Mesenchymal stem cell (in vitro differentiated cells and primary cell): ENCODE data around the gene DHRS7C. TPM values are rescaled to one million over a fixed set of nuclear protein-coding genes. Genes with fewer than 3 reads are reported as not detected.

Experiments used
- DNase-seq: peaks from one replicate; pipeline ENCODE4 v3.0.0-alpha.2; 2013
- H2AFZ ChIP-seq: one replicate; pipeline ENCODE4 v1.6.1; 2013; ENCODE audit warnings: low read depth, mild to moderate bottlenecking, control low read depth, inconsistent platforms, low read length, moderate library complexity
- H2AK5ac ChIP-seq: 2 replicates; pipeline ENCODE4 v1.6.1; 2013; ENCODE audit warnings: low read length, moderate library complexity, mild to moderate bottlenecking, inconsistent platforms; ENCODE audit not compliant: severe bottlenecking
- H2BK120ac ChIP-seq: one replicate; pipeline ENCODE4 v1.6.1; 2013; ENCODE audit warnings: low read depth, mild to moderate bottlenecking, inconsistent platforms, low read length, moderate library complexity
- H2BK12ac ChIP-seq, 2 experiments: one replicate each; pipeline ENCODE4 v1.6.1; 2013; ENCODE audit warnings: inconsistent platforms in 2 of 2, low read length in 2 of 2, mild to moderate bottlenecking in 2 of 2, moderate library complexity in 2 of 2, control low read depth in 1 of 2
- H2BK15ac ChIP-seq: one replicate; pipeline ENCODE4 v1.6.1; 2013; ENCODE audit warnings: mild to moderate bottlenecking, low read depth, inconsistent platforms; ENCODE audit not compliant: poor library complexity, severe bottlenecking
- H2BK5ac ChIP-seq: 2 replicates; pipeline ENCODE4 v1.6.1; 2013; ENCODE audit warnings: low read depth, mild to moderate bottlenecking, low read length, control low read depth, inconsistent platforms; ENCODE audit not compliant: poor library complexity, severe bottlenecking
- H3K14ac ChIP-seq, 2 experiments: one replicate each; pipeline ENCODE4 v1.6.1; 2013; ENCODE audit warnings: inconsistent platforms in 2 of 2, low read length in 2 of 2, control low read depth in 1 of 2, mild to moderate bottlenecking in 1 of 2, moderate library complexity in 1 of 2
- H3K18ac ChIP-seq, 2 experiments: one replicate each; pipeline ENCODE4 v1.6.1; 2013; ENCODE audit warnings: inconsistent platforms in 2 of 2, low read length in 2 of 2, control low read depth in 1 of 2, low read depth in 1 of 2, mild to moderate bottlenecking in 1 of 2
- H3K23ac ChIP-seq, 2 experiments: one replicate each; pipeline ENCODE4 v1.6.1; 2013; ENCODE audit warnings: inconsistent platforms in 2 of 2, low read length in 2 of 2, mild to moderate bottlenecking in 2 of 2, moderate library complexity in 2 of 2, control low read depth in 1 of 2
- H3K27ac ChIP-seq: 2 replicates; pipeline ENCODE4 v1.5.1; 2013; ENCODE audit warnings: mild to moderate bottlenecking, moderate library complexity, low read length, control low read depth, inconsistent platforms; ENCODE audit not compliant: poor library complexity, severe bottlenecking
- H3K27me3 ChIP-seq, 2 experiments: 2 replicates each; pipeline versions ENCODE4 v1.6.1 to v1.7.0; 2013; ENCODE audit warnings: low read length in 2 of 2, mild to moderate bottlenecking in 2 of 2, moderate library complexity in 2 of 2, control low read depth in 1 of 2, inconsistent platforms in 1 of 2; ENCODE audit not compliant: control insufficient read depth in 1 of 2, insufficient read depth in 1 of 2
- H3K36me3 ChIP-seq, 2 experiments: 2 replicates each; pipeline versions ENCODE4 v1.6.1 to v1.7.0; 2013; ENCODE audit warnings: low read length in 2 of 2, control low read depth in 1 of 2, inconsistent platforms in 1 of 2, low read depth in 1 of 2, mild to moderate bottlenecking in 1 of 2; ENCODE audit not compliant: insufficient read depth in 2 of 2, control insufficient read depth in 1 of 2
- H3K4ac ChIP-seq, 2 experiments: one replicate each; pipeline ENCODE4 v1.6.1; 2013; ENCODE audit warnings: inconsistent platforms in 2 of 2, low read length in 2 of 2, mild to moderate bottlenecking in 2 of 2, moderate library complexity in 2 of 2, control low read depth in 1 of 2, low read depth in 1 of 2
- H3K4me1 ChIP-seq: 2 replicates; pipeline ENCODE4 v1.6.1; 2013; ENCODE audit warnings: low read depth, low read length, control low read depth; ENCODE audit not compliant: control insufficient read depth, insufficient read depth
- H3K4me2 ChIP-seq: 2 replicates; pipeline ENCODE4 v1.6.1; 2013; ENCODE audit warnings: low read length, mild to moderate bottlenecking, inconsistent platforms; ENCODE audit not compliant: poor library complexity, severe bottlenecking
- H3K4me3 ChIP-seq, 2 experiments: 2 replicates each; pipeline versions ENCODE4 v1.5.1 to v1.7.0; 2013; ENCODE audit warnings: low read length in 2 of 2, mild to moderate bottlenecking in 2 of 2, control low read depth in 1 of 2, low read depth in 1 of 2; ENCODE audit not compliant: insufficient read depth in 1 of 2
- H3K79me1 ChIP-seq: replicated peaks from 2 replicates; pipeline ENCODE4 v1.6.1; 2013; ENCODE audit warnings: mild to moderate bottlenecking, control low read depth, low read length, inconsistent platforms; ENCODE audit not compliant: poor library complexity, severe bottlenecking
- H3K9ac ChIP-seq: 2 replicates; pipeline ENCODE4 v1.7.0; 2013; ENCODE audit warnings: mild to moderate bottlenecking, low read length, moderate library complexity
- H3K9me3 ChIP-seq: 2 replicates; pipeline ENCODE4 v1.7.0; 2013; ENCODE audit warnings: mild to moderate bottlenecking, low read length; ENCODE audit not compliant: control insufficient read depth
- H4K8ac ChIP-seq: one replicate; pipeline ENCODE4 v1.6.1; 2013; ENCODE audit warnings: inconsistent platforms, mild to moderate bottlenecking, low read length, moderate library complexity
- H4K91ac ChIP-seq: one replicate; pipeline ENCODE4 v1.6.1; 2013; ENCODE audit warnings: mild to moderate bottlenecking, low read length, inconsistent platforms
- WGBS: methylation state at CpG from one replicate; pipeline ENCODE4 v1.1.7; 2013; ENCODE audit warnings: mixed read lengths; 5-methylcytosine and 5-hydroxymethylcytosine counted together
- polyA plus RNA-seq, 2 experiments: library from polyadenylated mRNA; stranded (reverse); fragments of 200-250 nt; gene quantifications; one replicate each; pipeline ENCODE4 v1.2.3, GENCODE V29; 2013

Gene DHRS7C, protein sequence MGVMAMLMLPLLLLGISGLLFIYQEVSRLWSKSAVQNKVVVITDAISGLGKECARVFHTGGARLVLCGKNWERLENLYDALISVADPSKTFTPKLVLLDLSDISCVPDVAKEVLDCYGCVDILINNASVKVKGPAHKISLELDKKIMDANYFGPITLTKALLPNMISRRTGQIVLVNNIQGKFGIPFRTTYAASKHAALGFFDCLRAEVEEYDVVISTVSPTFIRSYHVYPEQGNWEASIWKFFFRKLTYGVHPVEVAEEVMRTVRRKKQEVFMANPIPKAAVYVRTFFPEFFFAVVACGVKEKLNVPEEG
- not detected for polyA plus RNA-seq (2013, experiment 1 of 2)
- polyA plus RNA-seq (2013, experiment 2 of 2): not detected

DNA sequence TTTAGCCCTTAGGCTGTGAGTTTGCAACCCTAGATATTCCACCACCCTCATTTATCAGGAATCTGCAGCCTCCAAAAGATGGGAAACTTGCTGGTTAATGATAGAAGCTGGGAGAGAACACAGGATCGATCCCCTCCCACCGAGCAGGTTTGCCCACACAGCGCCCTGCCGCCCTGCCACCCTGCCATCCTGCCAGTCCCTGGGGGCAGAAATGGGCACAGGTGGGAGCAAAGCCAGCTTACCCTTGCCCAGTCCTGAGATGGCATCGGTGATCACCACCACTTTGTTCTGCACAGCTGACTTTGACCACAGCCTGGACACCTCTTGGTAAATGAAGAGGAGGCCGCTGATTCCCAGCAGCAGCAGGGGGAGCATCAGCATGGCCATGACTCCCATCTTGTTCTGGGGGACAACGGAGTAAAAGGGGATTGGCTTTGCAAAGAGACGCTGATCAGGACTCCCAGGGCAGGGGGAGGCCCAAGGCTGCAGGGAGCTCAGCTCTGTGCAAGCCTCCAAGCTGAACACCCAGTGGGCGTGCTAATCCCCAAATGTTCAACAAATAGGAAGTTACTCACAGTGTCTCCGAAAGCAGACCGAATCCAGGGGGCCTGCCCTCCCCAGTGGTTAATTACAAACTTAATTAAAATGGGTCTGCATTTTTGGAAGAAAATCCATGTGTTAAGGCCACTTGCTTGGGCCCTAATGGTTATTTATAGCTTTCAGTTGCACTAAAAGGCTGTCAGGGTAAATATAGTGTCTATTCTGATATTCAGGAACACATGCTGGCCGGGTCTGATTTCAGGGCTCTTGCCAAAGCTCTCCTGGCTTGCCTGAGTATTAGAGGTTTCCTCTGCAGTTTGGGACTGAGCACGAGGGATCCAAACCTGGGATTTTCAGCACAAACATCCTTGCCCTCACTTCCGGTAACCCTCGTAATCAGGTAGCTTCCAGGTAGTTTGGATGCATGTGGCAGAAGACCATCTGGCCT lies at the start of gene DHRS7C:
Gene DHRS7C (minus strand): TSS at position 704 of the 988 bp plus-strand sequence. CDS start 308 bp downstream, at position 396.
- H4K91ac ChIP-seq: no peak within 1 kb of the TSS
- H2BK120ac ChIP-seq: no peak within 1 kb of the TSS
- no peak within 1 kb of the TSS for H3K9ac ChIP-seq
- H3K27me3 ChIP-seq: peaks cover 11 to 12% of the 10 kb centered on the region in 2 experiments
- no peak within 1 kb of the TSS for H3K4ac ChIP-seq
- no peak within 1 kb of the TSS for H3K4me2 ChIP-seq
- no peak within 1 kb of the TSS for H2BK12ac ChIP-seq
- no peak within 1 kb of the TSS for H3K18ac ChIP-seq
- H3K36me3 ChIP-seq: no peaks in the 10 kb centered on the region
- WGBS: 78% methylated on average over 14 of the region's 15 CpGs
- no peak within 1 kb of the TSS for H3K4me3 ChIP-seq
- H3K4me1 ChIP-seq: peaks cover 2% of the 10 kb centered on the region
- no peak within 1 kb of the TSS for H3K14ac ChIP-seq
- no peak within 1 kb of the TSS for H2AFZ ChIP-seq
- H3K23ac ChIP-seq: no peak within 1 kb of the TSS
- H4K8ac ChIP-seq: no peak within 1 kb of the TSS
- H2BK5ac ChIP-seq: no peak within 1 kb of the TSS
- H2AK5ac ChIP-seq: no peak within 1 kb of the TSS
- no peak within 1 kb of the TSS for H3K27ac ChIP-seq
- no peaks in the 10 kb centered on the region for H3K9me3 ChIP-seq
- DNase-seq: no peak
- no peaks in the 10 kb centered on the region for H3K79me1 ChIP-seq
- H2BK15ac ChIP-seq: no peak within 1 kb of the TSS

DNA sequence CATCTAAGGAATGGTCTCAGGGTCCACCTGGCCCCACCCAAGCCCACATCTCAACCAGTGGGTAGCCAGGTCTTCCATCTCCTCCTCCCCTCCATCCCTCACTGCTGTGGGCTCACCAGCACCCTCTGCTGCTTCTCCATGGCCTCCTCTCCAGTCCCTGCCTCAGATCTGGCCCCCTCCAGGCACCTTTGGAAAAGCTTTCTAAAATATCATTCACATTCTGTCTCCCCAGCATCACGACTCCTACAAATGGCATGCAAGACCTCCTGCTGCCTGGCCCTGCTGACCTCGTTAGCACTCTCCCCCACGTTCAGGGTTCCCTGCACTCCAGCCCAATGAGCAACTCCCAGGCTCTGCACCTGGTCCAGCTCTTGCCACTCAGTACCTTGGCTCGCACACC lies 48.0 kb upstream of the DHRS7C start:
- no peak overlapping the region for H3K4me3 ChIP-seq
- no peak overlapping the region for H2BK5ac ChIP-seq
- H3K14ac ChIP-seq: peak overlapping the region in 1 of 2 experiments; percentile 44
- no peak overlapping the region for H3K23ac ChIP-seq
- no peak for DNase-seq
- H2BK15ac ChIP-seq: peak overlapping the region; percentile 26
- H3K9ac ChIP-seq: no peak overlapping the region
- H3K4me2 ChIP-seq: no peak overlapping the region
- no peak overlapping the region for H4K91ac ChIP-seq
- no peaks in the 10 kb centered on the region for H3K79me1 ChIP-seq
- H2AFZ ChIP-seq: no peak overlapping the region
- peaks cover 0 to 24% of the 10 kb centered on the region in 2 experiments for H3K27me3 ChIP-seq
- no peak overlapping the region for H3K4ac ChIP-seq
- no peak overlapping the region for H3K27ac ChIP-seq
- H3K9me3 ChIP-seq: no peaks in the 10 kb centered on the region
- 36% methylated on average over 4 of the region's 4 CpGs for WGBS
- H4K8ac ChIP-seq: no peak overlapping the region
- no peak overlapping the region for H2BK120ac ChIP-seq
- H2BK12ac ChIP-seq: peak overlapping the region in 1 of 2 experiments; percentile 83
- no peaks in the 10 kb centered on the region for H3K36me3 ChIP-seq
- H2AK5ac ChIP-seq: no peak overlapping the region
- peaks cover 32% of the 10 kb centered on the region for H3K4me1 ChIP-seq
- H3K18ac ChIP-seq: no peak overlapping the region

DNA sequence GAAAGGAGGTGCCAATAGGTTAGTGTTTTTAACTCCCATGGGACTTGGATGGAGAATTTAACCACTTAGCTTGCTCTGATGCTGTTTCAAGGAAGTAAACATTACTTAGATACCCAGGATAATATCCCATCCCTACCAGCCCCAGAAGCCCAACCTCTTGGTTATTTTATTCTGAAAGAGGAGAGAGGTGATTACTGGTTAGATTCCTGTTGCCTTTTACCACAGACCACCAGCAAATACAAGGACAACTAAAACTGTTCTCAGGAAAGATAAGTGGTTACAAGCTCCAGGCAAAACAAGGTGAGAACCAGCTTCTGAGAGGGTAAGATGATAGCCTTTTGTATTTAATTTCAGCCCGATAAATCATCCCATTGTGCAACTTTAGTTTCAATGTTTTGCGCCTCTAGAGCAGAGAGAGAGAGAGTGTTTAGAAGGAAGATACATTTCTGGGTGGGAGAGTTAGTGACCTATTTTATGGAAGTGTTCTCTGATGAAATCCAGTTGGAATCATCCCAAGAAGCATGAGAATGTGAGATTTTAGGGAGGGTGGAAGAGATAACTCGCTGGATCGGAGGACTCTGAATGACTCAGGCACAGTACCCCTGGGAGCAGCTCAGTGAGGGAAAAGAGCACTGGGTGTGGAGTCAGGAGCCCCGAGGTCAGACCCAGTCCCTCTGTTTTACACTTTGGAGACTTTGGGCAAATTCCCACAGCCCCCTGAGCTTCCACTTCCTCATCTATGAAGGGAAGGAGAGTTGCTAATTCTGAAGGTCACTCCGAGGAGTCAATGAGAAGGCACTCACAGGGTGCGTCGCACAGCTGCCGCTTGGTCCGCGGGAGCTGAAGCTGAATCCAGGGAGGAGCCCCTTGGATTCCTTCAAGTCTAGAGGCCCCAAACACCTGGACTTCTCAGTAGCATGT lies 46.4 kb upstream of the DHRS7C start:
- H4K8ac ChIP-seq: peak overlapping the region; percentile 52
- no peak overlapping the region for H3K4me2 ChIP-seq
- H3K4me3 ChIP-seq: peak overlapping the region in 1 of 2 experiments; percentile 54
- no peaks in the 10 kb centered on the region for H3K79me1 ChIP-seq
- 64% methylated on average over 10 of the region's 11 CpGs for WGBS
- H3K23ac ChIP-seq: no peak overlapping the region
- H2AK5ac ChIP-seq: peak overlapping the region; percentile 97
- H2BK15ac ChIP-seq: no peak overlapping the region
- H3K9me3 ChIP-seq: peaks cover 9% of the 10 kb centered on the region
- no peak overlapping the region for H3K14ac ChIP-seq
- no peak overlapping the region for H2BK120ac ChIP-seq
- H3K27ac ChIP-seq: peak overlapping the region; percentile 18
- DNase-seq: peak; percentile 77
- peaks cover 27% of the 10 kb centered on the region for H3K4me1 ChIP-seq
- H2AFZ ChIP-seq: no peak overlapping the region
- H3K18ac ChIP-seq: no peak overlapping the region
- no peak overlapping the region for H3K4ac ChIP-seq
- peak overlapping the region; percentile 43 to 65 for H2BK12ac ChIP-seq
- H3K36me3 ChIP-seq: no peaks in the 10 kb centered on the region
- H3K9ac ChIP-seq: peak overlapping the region; percentile 41
- H3K27me3 ChIP-seq: peaks cover 0 to 17% of the 10 kb centered on the region in 2 experiments
- H4K91ac ChIP-seq: no peak overlapping the region
- H2BK5ac ChIP-seq: peak overlapping the region; percentile 63
